SKM-1 (cell line): Measurements from ENCODE around the gene HIVEP2.

ENCODE experiments used
- DNase-seq: peaks from one replicate; lab custom pipeline; 2025; ENCODE audit not compliant: unreplicated experiment; lab: John Stamatoyannopoulos, UW

The HIVEP2 gene

DNA sequence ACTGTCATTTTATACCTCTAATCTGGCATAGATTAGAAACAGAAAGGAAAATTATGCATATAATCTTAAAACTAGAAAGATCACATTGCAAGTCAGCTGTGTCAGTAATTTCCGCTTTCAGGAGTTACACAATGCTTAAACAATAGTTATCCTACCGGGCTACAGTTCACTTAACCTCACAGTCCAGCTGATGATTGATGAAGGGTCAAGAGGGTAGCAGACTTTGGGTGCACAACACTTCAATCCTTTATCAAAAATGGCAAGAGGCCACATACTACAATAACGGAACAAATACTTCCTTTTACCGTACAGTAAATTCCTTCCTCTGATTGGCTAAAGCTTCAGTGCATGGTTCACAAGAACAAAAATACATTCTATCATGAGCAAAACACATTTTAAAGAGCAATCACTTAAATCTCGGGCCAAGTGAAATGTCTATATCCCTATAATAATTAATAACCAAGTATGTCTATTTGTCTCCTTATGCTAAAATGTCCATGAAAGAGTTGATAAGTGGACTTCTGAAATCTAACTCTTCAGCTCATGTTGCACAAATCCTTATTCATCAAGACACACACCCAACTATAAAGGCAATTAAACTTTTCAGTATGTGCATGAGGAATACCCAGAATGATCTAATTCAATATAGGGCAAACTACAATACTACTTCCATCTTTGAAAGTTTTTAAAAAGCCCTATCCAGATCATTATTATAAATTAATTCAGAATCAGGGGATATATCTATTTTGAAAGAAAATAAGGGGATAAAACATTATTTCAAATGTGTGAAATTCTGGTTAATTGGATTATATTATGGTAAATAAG lies 76.8 kb downstream of the HIVEP2 start:
- DNase-seq = peak; percentile 56

GRCh38 chr6:142867355-142867801 lies 77.6 kb downstream of the HIVEP2 start:
- DNase-seq = no peak

GRCh38 chr6:142863981-142864380 lies 81.0 kb downstream of the HIVEP2 start:
- no peak for DNase-seq

- no peak for DNase-seq
Observed at GRCh38 chr6:142861711-142862110, 83.3 kb downstream of the HIVEP2 start.

DNA sequence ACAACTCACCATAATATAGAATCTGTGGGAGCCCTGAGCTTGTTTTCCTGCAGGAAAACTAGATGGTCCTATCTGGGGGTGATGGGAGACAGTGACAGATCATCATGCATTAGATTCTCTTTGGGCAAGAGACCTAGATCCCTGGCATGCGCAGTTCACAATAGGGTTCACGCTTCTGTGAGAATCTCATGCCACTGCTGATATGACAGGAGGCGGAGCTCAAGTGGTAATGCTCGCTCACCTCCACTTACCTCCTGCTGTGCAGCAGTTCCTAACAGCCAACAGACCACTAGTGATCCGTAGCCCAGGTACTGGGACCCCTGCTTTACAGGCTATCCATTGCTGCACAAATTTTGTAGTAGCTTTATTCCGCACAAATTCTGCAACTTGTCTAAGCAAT lies 84.5 kb downstream of the HIVEP2 start:
- no peak for DNase-seq

- DNase-seq = no peak
Observed at GRCh38 chr6:142857796-142858555, 87.0 kb downstream of the HIVEP2 start.

- DNase-seq = no peak
Observed at GRCh38 chr6:142857233-142857761, 87.7 kb downstream of the HIVEP2 start.

- no peak for DNase-seq
Observed at GRCh38 chr6:142856624-142857232, 88.2 kb downstream of the HIVEP2 start.

DNA sequence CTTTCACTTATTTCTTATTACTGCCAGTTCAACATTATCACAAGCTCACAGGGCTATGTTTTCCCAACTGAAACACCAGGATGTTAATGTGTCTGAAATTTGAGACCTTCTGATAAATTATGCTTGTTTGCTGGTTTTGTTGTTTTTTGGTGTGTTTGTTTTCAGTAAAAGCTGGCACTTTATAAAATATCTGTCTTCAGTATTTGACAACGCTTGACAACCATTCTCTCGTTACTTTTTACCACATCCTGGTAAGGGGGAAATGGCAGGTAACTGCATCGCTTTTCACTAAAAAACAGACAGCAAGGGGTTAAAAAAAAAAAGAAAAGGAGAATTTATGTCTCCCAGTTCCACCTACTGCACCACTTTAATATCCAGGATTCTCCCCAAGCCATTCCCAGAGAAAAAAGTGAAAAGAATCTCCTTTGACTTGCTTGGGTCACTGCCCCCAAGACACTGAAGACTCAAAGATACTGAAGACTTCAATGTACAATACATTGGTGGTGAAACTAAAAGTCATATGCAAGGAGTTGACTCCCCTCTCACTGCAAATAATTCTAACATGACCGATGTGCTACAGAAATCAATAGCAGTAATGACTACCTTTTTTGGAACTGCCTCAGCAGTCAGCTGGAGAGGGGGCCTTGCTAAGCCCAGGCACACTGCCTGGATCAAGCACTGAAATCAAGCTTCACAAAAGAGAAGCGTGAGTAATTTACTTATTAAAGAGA lies 88.9 kb downstream of the HIVEP2 start:
- DNase-seq = no peak

DNA sequence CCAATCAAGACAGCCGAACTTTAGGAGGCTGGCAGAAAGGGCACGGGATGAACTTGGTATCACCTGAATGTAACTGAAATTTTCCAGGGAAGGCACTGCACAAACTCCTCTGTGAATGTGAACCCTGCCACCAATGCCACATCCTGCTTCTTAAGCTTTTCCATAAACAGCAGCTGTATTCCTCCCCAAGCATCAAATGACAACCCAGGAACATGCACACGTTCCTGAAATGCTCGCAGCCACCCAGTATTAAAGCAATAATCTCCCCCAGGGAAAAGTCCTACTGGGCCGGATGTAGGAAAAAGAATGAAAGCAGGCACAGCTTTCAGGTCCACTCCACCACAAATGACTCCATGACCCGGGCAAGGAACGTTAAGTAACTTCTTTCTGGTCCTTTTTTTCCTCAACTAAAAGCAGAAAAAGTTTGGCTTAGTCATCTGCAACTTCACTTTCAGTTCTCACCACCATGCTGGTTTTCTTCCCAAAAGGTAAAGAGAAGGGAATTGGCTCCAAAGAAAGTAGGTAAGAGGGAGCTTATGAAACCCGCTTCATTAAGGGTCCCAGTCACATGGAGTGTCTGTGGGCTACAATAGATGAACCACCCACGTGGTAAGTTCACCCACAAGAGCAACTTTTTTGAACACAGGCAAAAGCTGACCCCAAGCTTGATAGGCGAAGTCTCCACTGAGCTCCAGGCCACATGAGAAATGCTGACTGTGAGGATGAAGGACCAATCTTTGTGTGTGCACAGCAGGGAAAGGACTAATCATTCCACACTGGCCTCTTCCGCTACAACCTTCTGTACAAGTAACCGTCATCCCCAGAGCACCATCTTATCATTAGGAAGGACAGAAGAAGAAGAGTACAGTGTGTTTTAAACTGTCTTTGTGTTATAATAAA lies 90.1 kb downstream of the HIVEP2 start:
- no peak for DNase-seq

GRCh38 chr6:142853244-142854180 lies 91.5 kb downstream of the HIVEP2 start:
- no peak for DNase-seq

DNA sequence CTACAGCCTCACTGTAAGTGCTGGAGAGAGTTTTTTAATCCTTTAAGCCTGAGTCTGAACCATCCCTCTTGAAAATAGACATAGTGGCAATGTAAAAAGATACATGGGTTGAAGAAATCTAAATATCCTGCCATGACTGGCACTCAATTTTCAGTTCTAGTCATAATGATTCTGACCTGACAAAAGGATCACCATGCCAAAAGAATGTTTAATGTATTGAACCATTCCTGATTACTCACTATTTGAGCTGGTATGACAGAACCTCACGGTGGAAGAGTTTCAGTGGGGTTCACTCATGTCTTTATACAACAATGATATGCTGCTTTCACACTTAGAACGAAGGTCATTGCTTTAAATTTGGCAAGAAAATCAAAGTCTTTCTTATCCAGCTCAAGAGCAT lies 93.4 kb downstream of the HIVEP2 start:
- no peak for DNase-seq

DNA sequence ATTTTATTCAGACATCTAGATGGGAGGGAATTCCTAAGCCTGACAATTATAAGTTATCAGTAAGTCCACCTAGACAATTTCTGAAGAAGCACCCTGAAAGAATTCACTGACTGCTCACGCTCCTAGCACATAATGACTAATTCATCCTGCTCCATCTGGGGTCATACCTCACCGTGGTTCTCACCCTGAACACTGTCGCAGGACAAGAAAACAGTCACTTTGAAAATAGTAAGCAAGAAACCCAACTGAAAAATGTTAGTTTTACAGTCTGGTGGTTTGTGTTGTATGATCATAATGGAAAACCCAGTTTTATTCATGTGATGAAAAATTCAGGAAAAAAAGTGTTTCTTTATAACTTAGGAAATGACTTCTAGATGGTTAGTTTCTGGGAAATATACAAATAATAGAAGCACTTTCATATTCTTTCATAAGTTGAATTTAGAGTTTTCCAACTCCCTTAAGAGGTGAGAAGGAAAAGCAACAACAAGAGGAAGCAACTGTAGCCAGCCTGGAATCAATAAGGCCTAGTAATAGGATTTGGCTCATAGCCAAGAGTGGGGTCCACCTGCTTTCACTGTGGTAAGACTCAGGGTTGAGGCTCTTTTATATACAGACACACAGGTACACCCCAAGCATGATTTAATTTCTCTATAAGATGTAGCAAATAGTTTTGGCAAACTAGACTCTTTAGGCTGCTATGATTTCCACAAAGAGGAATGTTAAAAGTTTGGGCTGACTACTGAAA lies 94.1 kb downstream of the HIVEP2 start:
- DNase-seq = no peak

DNA sequence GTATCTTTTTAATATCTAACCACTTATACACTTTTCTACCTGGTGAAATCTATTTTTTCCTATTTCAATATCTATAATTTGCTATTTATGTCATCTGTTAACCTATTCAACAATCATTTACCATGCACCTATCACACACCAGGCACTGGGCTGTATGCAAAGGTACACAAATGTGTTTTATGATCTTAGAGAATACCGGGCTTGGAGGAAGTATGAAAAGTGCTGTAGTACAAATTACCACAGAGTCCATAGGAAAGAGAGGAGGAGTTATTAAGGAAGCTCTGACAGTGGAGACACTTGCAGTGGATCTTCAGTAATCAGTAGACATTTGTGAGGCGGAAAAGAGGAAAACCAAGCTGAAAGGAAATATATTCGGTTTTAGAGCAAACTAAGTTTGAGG lies 96.0 kb downstream of the HIVEP2 start:
- no peak for DNase-seq

DNA sequence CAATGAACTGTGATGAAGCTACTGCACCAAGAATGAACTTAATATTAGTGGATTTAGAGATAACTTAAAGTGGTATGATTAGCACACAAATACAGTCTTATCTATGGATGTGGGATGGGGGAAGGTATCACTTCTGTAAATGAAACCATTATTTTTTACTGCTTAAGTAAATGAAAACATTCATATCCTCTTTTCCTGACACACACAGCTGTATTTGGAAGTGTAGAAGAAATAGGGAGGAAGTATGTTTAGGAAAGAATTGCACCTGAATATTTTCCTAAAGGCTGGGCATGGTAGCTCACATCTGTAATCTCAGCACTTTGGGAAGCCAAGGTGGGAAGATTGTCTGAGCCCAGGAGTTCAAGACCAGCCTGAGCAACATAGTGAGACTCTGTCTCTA lies 96.8 kb downstream of the HIVEP2 start:
- no peak for DNase-seq

- DNase-seq = no peak
Observed at GRCh38 chr6:142846883-142847287, 98.1 kb downstream of the HIVEP2 start.

DNA sequence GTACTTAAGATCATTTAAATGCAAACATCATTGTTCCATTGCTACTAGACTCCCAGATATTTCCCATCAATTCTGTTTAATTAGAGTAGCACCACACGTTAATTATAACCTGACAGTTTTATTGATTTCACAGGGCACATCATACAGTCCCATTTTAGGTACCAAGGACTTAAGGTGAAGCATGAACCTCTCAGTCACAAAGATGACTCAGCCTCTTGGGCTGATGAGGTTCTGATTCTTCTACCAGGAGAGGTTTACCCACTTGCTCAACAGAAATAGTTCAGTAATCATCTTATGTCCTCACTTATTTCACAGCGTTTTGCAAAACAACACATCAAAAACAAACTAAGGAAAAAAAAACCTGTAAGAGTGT lies 98.5 kb downstream of the HIVEP2 start:
- DNase-seq = no peak
